ENCODE data around the gene GUCY1B1.

- TF ChIP-seq CTCF (IDR thresholded peaks at IDR 0.05; ENCODE audit: poor library complexity) (no peak), EZH2 (IDR thresholded peaks at IDR 0.05; ENCODE audit: borderline replicate concordance) (no peak), EZH2phosphoT487 (IDR thresholded peaks at IDR 0.05; ENCODE audit: low read depth, severe bottlenecking, unreplicated experiment) (no peak)
Observed at GRCh38 chr4:155766622-155767021, 7.8 kb downstream of the GUCY1B1 start.

All from hepatocyte (in vitro differentiated cells).